Mesenchymal stem cell (in vitro differentiated cells and primary cell): ENCODE measurements around the gene CUEDC1.

Experiments used
- DNase-seq: peaks from one replicate; pipeline ENCODE4 v3.0.0-alpha.2; 2013
- H2AFZ ChIP-seq: one replicate; pipeline ENCODE4 v1.6.1; 2013; ENCODE audit warnings: low read depth, mild to moderate bottlenecking, control low read depth, inconsistent platforms, low read length, moderate library complexity
- H2AK5ac ChIP-seq: 2 replicates; pipeline ENCODE4 v1.6.1; 2013; ENCODE audit warnings: low read length, moderate library complexity, mild to moderate bottlenecking, inconsistent platforms; ENCODE audit not compliant: severe bottlenecking
- H2BK120ac ChIP-seq: one replicate; pipeline ENCODE4 v1.6.1; 2013; ENCODE audit warnings: low read depth, mild to moderate bottlenecking, inconsistent platforms, low read length, moderate library complexity
- H2BK12ac ChIP-seq, 2 experiments: one replicate each; pipeline ENCODE4 v1.6.1; 2013; ENCODE audit warnings: inconsistent platforms in 2 of 2, low read length in 2 of 2, mild to moderate bottlenecking in 2 of 2, moderate library complexity in 2 of 2, control low read depth in 1 of 2
- H2BK15ac ChIP-seq: one replicate; pipeline ENCODE4 v1.6.1; 2013; ENCODE audit warnings: mild to moderate bottlenecking, low read depth, inconsistent platforms; ENCODE audit not compliant: poor library complexity, severe bottlenecking
- H2BK5ac ChIP-seq: 2 replicates; pipeline ENCODE4 v1.6.1; 2013; ENCODE audit warnings: low read depth, mild to moderate bottlenecking, low read length, control low read depth, inconsistent platforms; ENCODE audit not compliant: poor library complexity, severe bottlenecking
- H3K14ac ChIP-seq, 2 experiments: one replicate each; pipeline ENCODE4 v1.6.1; 2013; ENCODE audit warnings: inconsistent platforms in 2 of 2, low read length in 2 of 2, control low read depth in 1 of 2, mild to moderate bottlenecking in 1 of 2, moderate library complexity in 1 of 2
- H3K18ac ChIP-seq, 2 experiments: one replicate each; pipeline ENCODE4 v1.6.1; 2013; ENCODE audit warnings: inconsistent platforms in 2 of 2, low read length in 2 of 2, control low read depth in 1 of 2, low read depth in 1 of 2, mild to moderate bottlenecking in 1 of 2
- H3K23ac ChIP-seq, 2 experiments: one replicate each; pipeline ENCODE4 v1.6.1; 2013; ENCODE audit warnings: inconsistent platforms in 2 of 2, low read length in 2 of 2, mild to moderate bottlenecking in 2 of 2, moderate library complexity in 2 of 2, control low read depth in 1 of 2
- H3K27ac ChIP-seq: 2 replicates; pipeline ENCODE4 v1.5.1; 2013; ENCODE audit warnings: mild to moderate bottlenecking, moderate library complexity, low read length, control low read depth, inconsistent platforms; ENCODE audit not compliant: poor library complexity, severe bottlenecking
- H3K27me3 ChIP-seq, 2 experiments: 2 replicates each; pipeline versions ENCODE4 v1.6.1 to v1.7.0; 2013; ENCODE audit warnings: low read length in 2 of 2, mild to moderate bottlenecking in 2 of 2, moderate library complexity in 2 of 2, control low read depth in 1 of 2, inconsistent platforms in 1 of 2; ENCODE audit not compliant: control insufficient read depth in 1 of 2, insufficient read depth in 1 of 2
- H3K36me3 ChIP-seq, 2 experiments: 2 replicates each; pipeline versions ENCODE4 v1.6.1 to v1.7.0; 2013; ENCODE audit warnings: low read length in 2 of 2, control low read depth in 1 of 2, inconsistent platforms in 1 of 2, low read depth in 1 of 2, mild to moderate bottlenecking in 1 of 2; ENCODE audit not compliant: insufficient read depth in 2 of 2, control insufficient read depth in 1 of 2
- H3K4ac ChIP-seq, 2 experiments: one replicate each; pipeline ENCODE4 v1.6.1; 2013; ENCODE audit warnings: inconsistent platforms in 2 of 2, low read length in 2 of 2, mild to moderate bottlenecking in 2 of 2, moderate library complexity in 2 of 2, control low read depth in 1 of 2, low read depth in 1 of 2
- H3K4me1 ChIP-seq: 2 replicates; pipeline ENCODE4 v1.6.1; 2013; ENCODE audit warnings: low read depth, low read length, control low read depth; ENCODE audit not compliant: control insufficient read depth, insufficient read depth
- H3K4me2 ChIP-seq: 2 replicates; pipeline ENCODE4 v1.6.1; 2013; ENCODE audit warnings: low read length, mild to moderate bottlenecking, inconsistent platforms; ENCODE audit not compliant: poor library complexity, severe bottlenecking
- H3K4me3 ChIP-seq, 2 experiments: 2 replicates each; pipeline versions ENCODE4 v1.5.1 to v1.7.0; 2013; ENCODE audit warnings: low read length in 2 of 2, mild to moderate bottlenecking in 2 of 2, control low read depth in 1 of 2, low read depth in 1 of 2; ENCODE audit not compliant: insufficient read depth in 1 of 2
- H3K79me1 ChIP-seq: replicated peaks from 2 replicates; pipeline ENCODE4 v1.6.1; 2013; ENCODE audit warnings: mild to moderate bottlenecking, control low read depth, low read length, inconsistent platforms; ENCODE audit not compliant: poor library complexity, severe bottlenecking
- H3K9ac ChIP-seq: 2 replicates; pipeline ENCODE4 v1.7.0; 2013; ENCODE audit warnings: mild to moderate bottlenecking, low read length, moderate library complexity
- H3K9me3 ChIP-seq: 2 replicates; pipeline ENCODE4 v1.7.0; 2013; ENCODE audit warnings: mild to moderate bottlenecking, low read length; ENCODE audit not compliant: control insufficient read depth
- H4K8ac ChIP-seq: one replicate; pipeline ENCODE4 v1.6.1; 2013; ENCODE audit warnings: inconsistent platforms, mild to moderate bottlenecking, low read length, moderate library complexity
- H4K91ac ChIP-seq: one replicate; pipeline ENCODE4 v1.6.1; 2013; ENCODE audit warnings: mild to moderate bottlenecking, low read length, inconsistent platforms
- WGBS: methylation state at CpG from one replicate; pipeline ENCODE4 v1.1.7; 2013; ENCODE audit warnings: mixed read lengths; 5-methylcytosine and 5-hydroxymethylcytosine counted together

The CUEDC1 gene

DNA sequence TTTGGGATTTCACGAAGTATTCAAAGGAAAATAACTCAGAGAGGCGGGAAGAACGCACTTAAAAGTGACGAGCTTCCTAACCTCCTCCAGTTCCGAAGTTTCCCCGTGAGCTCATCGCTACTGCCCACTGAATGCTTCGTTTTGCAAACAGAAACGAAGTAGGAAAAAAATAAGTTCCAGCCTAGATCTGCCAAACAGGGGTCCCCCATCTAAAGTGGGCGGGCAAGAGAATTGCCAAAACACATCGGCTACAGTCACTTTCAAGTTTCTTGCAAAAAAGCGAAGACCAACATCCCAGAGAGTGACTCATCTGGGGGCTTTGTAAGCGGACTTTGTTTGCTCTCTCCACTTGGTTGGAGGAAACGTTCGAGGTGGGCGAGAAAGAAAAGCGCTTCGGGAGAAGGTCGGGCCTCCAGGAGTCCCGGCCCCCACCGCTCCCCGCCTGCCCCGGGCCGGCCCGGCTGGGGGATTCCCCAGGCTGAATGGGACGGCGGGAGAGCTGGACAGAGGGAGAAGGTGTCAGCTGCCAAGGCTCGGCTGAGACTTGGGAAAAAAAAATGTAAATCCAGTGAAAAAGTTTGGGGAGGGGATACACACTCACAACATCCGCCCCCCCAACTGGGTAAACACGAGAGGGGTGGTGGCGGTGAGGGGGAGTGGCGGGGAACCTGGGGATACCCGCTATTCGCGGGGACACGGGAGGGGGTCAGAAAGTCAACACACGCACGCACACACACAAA lies 31.8 kb upstream of the CUEDC1 start:
- Histone ChIP-seq H2BK12ac (peak overlapping the region in 1 of 2 experiments; percentile 29), H3K18ac (peak overlapping the region; percentile 96 to 97), H4K8ac (peak overlapping the region; percentile 94), H3K4me1 (peaks cover 9% of the 10 kb centered on the region), H3K4me2 (peak overlapping the region; percentile 85), H3K4me3 (peak overlapping the region; percentile 86 to 87), H3K27ac (peak overlapping the region; percentile 86), H3K9ac (peak overlapping the region; percentile 95), H3K27me3 (no peaks in the 10 kb centered on the region), H3K4ac (peak overlapping the region; percentile 92 to 97), H3K36me3 (peaks cover 5 to 14% of the 10 kb centered on the region in 2 experiments), H2AFZ (no peak overlapping the region), H2BK5ac (peak overlapping the region; percentile 87), H3K79me1 (no peaks in the 10 kb centered on the region), H2BK15ac (peak overlapping the region; percentile 93), H4K91ac (peak overlapping the region; percentile 95), H3K23ac (peak overlapping the region in 1 of 2 experiments; percentile 31), H3K14ac (peak overlapping the region; percentile 37 to 69), H2AK5ac (no peak overlapping the region), H3K9me3 (no peaks in the 10 kb centered on the region), H2BK120ac (peak overlapping the region; percentile 37)
- peak; percentile 88 for DNase-seq
- 0% methylated on average over 28 of the region's 38 CpGs for WGBS

DNA sequence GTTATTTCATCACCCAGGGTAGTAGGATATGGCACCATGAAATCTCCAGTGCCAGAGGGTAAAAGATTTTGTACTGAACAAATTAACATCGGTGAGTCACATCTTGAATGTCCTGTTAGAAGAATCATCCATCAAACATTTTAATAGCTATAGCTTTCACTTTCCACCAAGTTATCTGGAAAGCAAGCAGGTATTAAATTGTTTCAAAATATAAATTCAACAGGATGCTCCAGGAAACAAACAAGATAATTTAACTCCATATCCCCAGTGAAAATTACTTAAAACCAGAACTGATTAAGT lies 30.4 kb upstream of the CUEDC1 start:
- Histone ChIP-seq H3K79me1 (no peaks in the 10 kb centered on the region), H2AFZ (no peak overlapping the region), H2BK120ac (no peak overlapping the region), H3K14ac (no peak overlapping the region), H2BK5ac (no peak overlapping the region), H3K23ac (no peak overlapping the region), H3K4me1 (peaks cover 9% of the 10 kb centered on the region), H3K9ac (peak overlapping the region; percentile 95), H3K4ac (no peak overlapping the region), H2BK15ac (no peak overlapping the region), H3K4me2 (peak overlapping the region; percentile 13), H4K8ac (no peak overlapping the region), H3K27ac (peak overlapping the region; percentile 68), H3K18ac (no peak overlapping the region), H3K9me3 (no peaks in the 10 kb centered on the region), H2BK12ac (no peak overlapping the region), H3K27me3 (no peaks in the 10 kb centered on the region), H4K91ac (no peak overlapping the region), H3K4me3 (peak overlapping the region in 1 of 2 experiments; percentile 87), H3K36me3 (peaks cover 5 to 28% of the 10 kb centered on the region in 2 experiments), H2AK5ac (no peak overlapping the region)
- no CpG with 5 or more reads among the region's 1 CpG for WGBS
- peak; percentile 53 for DNase-seq

DNA sequence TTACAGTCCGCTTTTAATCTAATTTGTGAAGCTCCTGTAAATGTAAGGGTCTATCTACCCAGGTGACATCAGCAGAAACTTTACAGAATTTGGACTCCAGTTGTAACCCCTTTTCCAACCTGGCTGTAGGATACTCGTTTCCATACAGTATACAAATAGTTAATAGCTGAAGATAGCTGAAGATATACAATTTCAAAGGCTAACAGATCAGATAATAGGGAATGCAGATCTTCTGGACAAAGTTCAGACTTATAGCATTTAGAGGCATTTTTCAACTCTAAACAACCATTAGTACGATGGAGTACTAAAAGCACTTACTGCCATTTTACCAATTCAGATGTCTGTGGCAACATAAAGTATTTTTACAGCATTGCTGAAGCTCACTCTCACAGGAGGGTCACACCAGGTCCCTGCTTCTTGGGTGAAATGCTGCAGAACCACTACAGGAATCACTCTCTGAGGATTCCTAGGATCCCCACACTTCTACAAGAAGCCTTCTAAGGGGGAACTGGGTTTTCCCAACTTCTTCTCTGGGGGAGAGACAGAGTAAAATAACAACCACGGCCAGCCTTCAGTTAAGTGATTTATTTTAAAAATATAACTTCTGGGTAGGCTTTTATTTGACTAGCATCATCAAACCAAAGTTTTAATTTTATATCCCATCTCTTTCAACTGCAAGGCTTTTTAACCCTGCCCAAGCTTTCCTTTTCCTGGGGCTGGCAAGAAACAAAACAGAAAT lies 29.9 kb upstream of the CUEDC1 start:
- no peak overlapping the region for H3K18ac ChIP-seq
- H2BK5ac ChIP-seq, result no peak overlapping the region
- WGBS, result 46% methylated on average over 2 of the region's 4 CpGs
- H4K91ac ChIP-seq, result no peak overlapping the region
- H3K14ac ChIP-seq, result no peak overlapping the region
- H3K79me1 ChIP-seq, result no peaks in the 10 kb centered on the region
- H3K23ac ChIP-seq, result no peak overlapping the region
- H3K27me3 ChIP-seq, result no peaks in the 10 kb centered on the region
- peak overlapping the region; percentile 13 for H3K4me2 ChIP-seq
- DNase-seq, result peak; percentile 52
- H4K8ac ChIP-seq, result no peak overlapping the region
- no peak overlapping the region for H2BK15ac ChIP-seq
- no peak overlapping the region for H3K4ac ChIP-seq
- peaks cover 9% of the 10 kb centered on the region for H3K4me1 ChIP-seq
- no peak overlapping the region for H2BK12ac ChIP-seq
- no peak overlapping the region for H2AK5ac ChIP-seq
- H3K9me3 ChIP-seq, result no peaks in the 10 kb centered on the region
- H2BK120ac ChIP-seq, result no peak overlapping the region
- peaks cover 5 to 33% of the 10 kb centered on the region in 2 experiments for H3K36me3 ChIP-seq
- H3K4me3 ChIP-seq, result peak overlapping the region in 1 of 2 experiments; percentile 87
- H3K9ac ChIP-seq, result peak overlapping the region; percentile 95
- H3K27ac ChIP-seq, result peak overlapping the region; percentile 68
- no peak overlapping the region for H2AFZ ChIP-seq

DNA sequence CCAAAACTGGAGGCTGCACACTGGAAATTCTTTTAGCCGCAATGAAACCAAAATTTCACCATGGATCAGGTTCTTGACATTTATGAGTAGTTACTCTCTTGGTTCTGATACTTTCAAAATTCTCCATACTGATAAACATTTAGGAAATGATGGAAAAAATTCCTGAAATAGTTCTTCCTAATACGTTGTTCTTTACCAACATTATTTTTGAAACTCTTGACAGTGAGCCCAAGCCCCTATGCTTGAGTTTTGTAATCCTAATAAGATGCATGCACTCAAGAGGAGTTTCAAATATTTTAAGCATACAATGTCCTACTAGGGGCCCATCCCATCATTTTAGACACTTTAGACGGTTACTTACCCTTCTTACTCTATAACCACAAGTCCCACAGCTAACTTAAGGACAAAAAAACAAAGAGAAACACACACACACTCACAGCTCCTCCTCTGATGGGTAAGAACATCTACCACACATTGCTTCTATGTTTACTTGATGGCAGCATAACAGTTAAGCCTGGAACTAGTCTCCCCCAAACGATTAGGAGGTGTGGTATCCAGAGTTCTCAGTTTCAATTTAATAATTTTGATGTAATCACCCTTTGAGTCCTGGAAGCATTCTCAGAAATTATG lies 29.2 kb upstream of the CUEDC1 start:
- Histone ChIP-seq H3K36me3 (peaks cover 8 to 40% of the 10 kb centered on the region in 2 experiments), H3K79me1 (no peaks in the 10 kb centered on the region), H4K8ac (no peak overlapping the region), H3K23ac (no peak overlapping the region), H2BK12ac (no peak overlapping the region), H2BK5ac (no peak overlapping the region), H2BK15ac (no peak overlapping the region), H3K4ac (no peak overlapping the region), H3K9me3 (no peaks in the 10 kb centered on the region), H3K4me1 (peaks cover 9% of the 10 kb centered on the region), H4K91ac (no peak overlapping the region), H3K18ac (no peak overlapping the region), H3K9ac (peak overlapping the region; percentile 95), H2BK120ac (no peak overlapping the region), H2AK5ac (no peak overlapping the region), H3K27me3 (no peaks in the 10 kb centered on the region), H3K14ac (no peak overlapping the region), H3K27ac (no peak overlapping the region), H3K4me2 (no peak overlapping the region), H3K4me3 (peak overlapping the region in 1 of 2 experiments; percentile 87), H2AFZ (no peak overlapping the region)
- DNase-seq, result no peak
- 43% methylated on average over 2 of the region's 4 CpGs for WGBS
